Muscle layer of duodenum (tissue), 2 donors: ENCODE data around the gene IGSF11.
"Not testable (repeated sequence)": the region's sequence is repeated elsewhere in the genome, so short reads cannot be mapped to it uniquely, and the experiment has no call there.

Experiments used
- H3K27ac ChIP-seq: one replicate; pipeline ENCODE4 v1.7.0; 2013; ENCODE audit warnings: mild to moderate bottlenecking, low read length
- H3K27me3 ChIP-seq: one replicate; pipeline ENCODE4 v1.7.0; 2013; ENCODE audit warnings: low read depth, mild to moderate bottlenecking, control low read depth, low read length
- H3K36me3 ChIP-seq, 2 donors: one replicate each; pipeline ENCODE4 v1.7.0; 2013; ENCODE audit warnings: low read length in 2 of 2, control low read depth in 1 of 2, mild to moderate bottlenecking in 1 of 2; ENCODE audit not compliant: insufficient read depth in 2 of 2, control insufficient read depth in 1 of 2
- H3K4me1 ChIP-seq, 2 donors: one replicate each; pipeline ENCODE4 v1.7.0; 2013; ENCODE audit warnings: low read length in 2 of 2, mild to moderate bottlenecking in 2 of 2, control low read depth in 1 of 2, moderate library complexity in 1 of 2; ENCODE audit not compliant: insufficient read depth in 2 of 2, control insufficient read depth in 1 of 2
- H3K4me3 ChIP-seq, 2 donors: one replicate each; pipeline ENCODE4 v1.7.0; 2013; ENCODE audit warnings: low read length in 2 of 2, low read depth in 1 of 2, mild to moderate bottlenecking in 1 of 2
- H3K9me3 ChIP-seq, 2 donors: one replicate each; pipeline ENCODE4 v1.7.0; 2013; ENCODE audit warnings: low read length in 2 of 2, control low read depth in 1 of 2, mild to moderate bottlenecking in 1 of 2; ENCODE audit not compliant: control insufficient read depth in 1 of 2
- donor health status: healthy.

The IGSF11 gene

GRCh38 chr3:118859950-118860349, 174.7 kb downstream of the IGSF11 start:
- H3K9me3 ChIP-seq, result no peaks in the 10 kb centered on the region
- H3K4me3 ChIP-seq, result no peak overlapping the region
- no peak overlapping the region for H3K27ac ChIP-seq
- H3K36me3 ChIP-seq, result no peaks in the 10 kb centered on the region
- no peaks in the 10 kb centered on the region for H3K4me1 ChIP-seq
- H3K27me3 ChIP-seq, result no peaks in the 10 kb centered on the region

GRCh38 chr3:118851466-118852193, 183.0 kb downstream of the IGSF11 start:
- not testable (repeated sequence) for H3K4me3 ChIP-seq

GRCh38 chr3:118850687-118851086, 184.0 kb downstream of the IGSF11 start:
- H3K9me3 ChIP-seq, result no peaks in the 10 kb centered on the region

More at GRCh38 chr3:118851466-118852193, 183.0 kb downstream of the IGSF11 start:
- H3K27ac ChIP-seq, H3K4me1 ChIP-seq, H3K36me3 ChIP-seq, H3K27me3 ChIP-seq, H3K9me3 ChIP-seq: not testable (repeated sequence)

More at GRCh38 chr3:118850687-118851086, 184.0 kb downstream of the IGSF11 start:
- Histone ChIP-seq H3K4me1 (no peaks in the 10 kb centered on the region), H3K27ac (no peak overlapping the region), H3K36me3 (no peaks in the 10 kb centered on the region), H3K27me3 (no peaks in the 10 kb centered on the region), H3K4me3 (no peak overlapping the region)
